Kasumi-1 (cell line): ENCODE results near the gene OR2M7.
"Not testable (repeated sequence)": the region's sequence is repeated elsewhere in the genome, so short reads cannot be mapped to it uniquely, and the experiment has no call there.

Source experiments
- DNase-seq, 2 experiments: peaks; one replicate each; lab custom pipeline; 2025; lab: John Stamatoyannopoulos, UW

Gene OR2M7, protein sequence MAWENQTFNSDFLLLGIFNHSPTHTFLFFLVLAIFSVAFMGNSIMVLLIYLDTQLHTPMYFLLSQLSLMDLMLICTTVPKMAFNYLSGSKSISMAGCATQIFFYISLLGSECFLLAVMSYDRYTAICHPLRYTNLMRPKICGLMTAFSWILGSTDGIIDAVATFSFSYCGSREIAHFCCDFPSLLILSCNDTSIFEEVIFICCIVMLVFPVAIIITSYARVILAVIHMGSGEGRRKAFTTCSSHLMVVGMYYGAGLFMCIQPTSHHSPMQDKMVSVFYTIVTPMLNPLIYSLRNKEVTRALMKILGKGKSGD

DNA sequence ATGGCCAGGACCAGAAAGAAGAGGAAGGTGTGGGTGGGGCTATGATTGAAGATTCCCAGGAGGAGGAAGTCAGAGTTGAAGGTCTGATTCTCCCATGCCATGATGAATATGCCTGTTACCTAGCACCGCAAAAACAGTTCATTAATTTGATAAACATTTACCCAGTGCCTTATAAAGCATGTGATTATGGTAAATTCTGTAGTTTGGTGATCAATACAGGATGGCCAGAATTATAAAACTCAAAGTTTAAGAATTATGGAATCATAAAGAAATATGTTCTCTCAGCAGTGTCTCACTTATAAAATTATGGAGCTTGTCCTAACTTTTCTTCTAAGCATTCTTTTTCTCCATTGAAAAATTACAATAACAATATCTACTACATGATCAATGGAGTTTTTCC is at the start of gene OR2M7:
OR2M7 (minus strand) TSS at position 101 of the 400 bp plus-strand sequence; CDS start at position 101, 0 bp downstream.
- no peak for DNase-seq

DNA sequence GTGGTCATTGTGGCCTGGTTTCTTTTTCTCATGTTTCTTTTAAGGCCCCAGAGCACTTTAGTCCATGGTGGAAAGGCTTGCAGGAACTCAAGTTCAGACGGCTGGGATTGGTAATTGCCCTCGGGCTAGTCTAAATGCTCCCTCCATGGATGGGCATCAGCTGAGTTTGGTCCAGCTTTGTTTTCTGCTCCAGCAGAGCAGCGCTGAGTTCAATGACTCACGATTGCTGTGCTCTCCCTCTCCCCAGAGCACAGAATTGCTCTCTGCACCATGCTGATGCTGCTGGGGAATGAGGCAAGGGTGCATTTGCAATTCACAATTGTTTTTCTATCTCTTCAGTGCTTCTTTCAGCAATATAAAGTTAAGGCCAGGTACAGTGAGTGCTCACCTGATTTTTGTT is 49.4 kb upstream of the OR2M7 start:
- DNase-seq: no peak

DNA sequence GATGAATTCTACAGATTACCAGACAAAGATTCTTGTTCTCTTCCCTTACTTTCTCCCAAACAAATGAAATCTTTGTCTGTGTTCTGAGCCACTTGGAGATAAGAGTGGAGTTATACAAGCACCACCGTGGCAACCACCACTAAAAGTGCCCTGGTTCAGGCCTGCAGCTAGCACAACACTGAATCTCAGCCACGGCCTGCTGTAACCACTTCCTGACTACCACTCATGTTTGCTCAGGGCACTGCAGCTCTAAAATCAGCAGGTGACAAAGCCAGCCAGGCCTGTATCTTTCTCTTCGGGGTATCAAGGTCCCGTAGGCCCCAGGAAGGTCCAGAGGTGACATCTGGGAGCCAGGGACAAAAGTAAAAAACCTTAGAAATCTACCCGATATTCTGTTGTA is 48.0 kb upstream of the OR2M7 start:
- no peak for DNase-seq

DNA sequence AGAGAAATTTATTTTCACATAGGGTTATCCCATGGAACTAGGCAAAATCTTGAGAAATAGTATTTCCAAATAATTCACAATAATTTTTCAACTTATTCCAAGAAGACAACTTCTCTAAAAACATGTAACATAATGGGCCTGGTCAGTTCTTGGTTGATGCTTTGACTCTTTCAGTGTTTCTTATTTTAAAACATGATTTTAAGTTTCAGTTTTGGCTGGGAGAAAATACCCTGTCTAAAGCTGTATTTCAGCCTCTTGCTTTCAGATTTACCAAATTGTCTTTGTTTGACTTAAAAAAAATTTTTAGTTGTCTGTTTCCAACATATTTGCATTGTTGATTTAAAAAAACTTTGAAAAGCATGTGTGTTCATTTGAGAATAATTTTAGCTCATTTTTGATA is 42.2 kb upstream of the OR2M7 start:
- DNase-seq: no peak

DNA sequence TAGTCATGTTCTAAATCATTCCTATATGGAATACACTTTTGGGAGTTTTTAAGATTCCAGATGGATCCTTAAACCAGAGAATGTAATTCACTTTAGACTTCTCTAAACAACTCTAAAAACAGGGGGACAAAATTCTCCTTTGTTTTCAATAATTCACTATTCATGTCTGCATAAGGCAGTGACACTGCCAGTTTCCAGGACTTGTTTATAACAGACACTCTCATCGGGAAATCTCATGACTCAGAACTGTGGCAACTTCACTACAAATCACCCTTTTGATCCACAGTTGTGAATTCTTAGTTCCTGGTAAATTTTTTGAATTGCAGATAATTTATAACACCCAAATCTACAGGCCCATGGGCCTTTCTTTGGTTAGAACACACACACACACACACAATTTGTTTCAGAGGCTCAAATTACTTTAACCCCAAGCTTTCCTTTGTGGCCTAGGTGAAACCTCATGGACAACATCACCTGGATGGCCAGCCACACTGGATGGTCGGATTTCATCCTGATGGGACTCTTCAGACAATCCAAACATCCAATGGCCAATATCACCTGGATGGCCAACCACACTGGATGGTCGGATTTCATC is 36.9 kb upstream of the OR2M7 start, which contains the start of gene OR2T4:
OR2T4 (plus strand) TSS at position 545 of the 595 bp plus-strand sequence; CDS start at position 545, 0 bp downstream.
- DNase-seq: no peak

DNA sequence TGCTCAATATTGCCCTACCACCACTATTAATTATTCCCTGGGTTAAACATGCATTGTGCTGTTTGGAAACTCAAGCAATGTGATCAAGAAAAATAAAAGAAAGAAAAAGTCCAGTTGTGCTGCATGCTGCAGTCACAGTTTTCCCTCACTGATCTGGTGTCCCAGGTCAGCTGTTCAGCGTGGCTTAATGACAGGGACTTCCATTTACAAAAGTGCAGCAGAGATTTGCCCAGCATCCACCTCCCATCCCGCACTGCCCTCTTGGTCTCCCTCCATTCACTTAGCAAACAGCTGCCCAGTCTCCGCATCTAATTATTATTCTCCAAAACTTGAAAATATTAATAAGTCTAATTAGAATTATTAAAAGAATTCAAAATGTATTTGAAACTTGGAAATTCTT is 35.0 kb upstream of the OR2M7 start:
- no peak for DNase-seq

DNA sequence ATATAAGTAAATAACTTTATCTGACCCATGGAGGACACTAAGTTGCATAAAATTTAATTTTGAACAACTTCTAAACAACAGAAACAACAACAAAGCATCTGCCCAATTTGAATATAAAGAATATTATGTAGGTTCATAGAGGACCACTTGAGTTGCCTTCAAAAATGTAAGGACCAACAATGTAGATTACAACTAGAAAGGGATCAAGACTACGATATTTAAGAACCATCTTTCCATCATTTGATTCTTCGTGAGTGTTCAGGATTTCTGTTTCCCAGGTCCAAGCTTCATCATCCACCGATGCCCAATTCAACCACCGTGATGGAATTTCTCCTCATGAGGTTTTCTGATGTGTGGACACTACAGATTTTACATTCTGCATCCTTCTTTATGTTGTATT is 24.1 kb upstream of the OR2M7 start, which contains the start of gene OR14C36:
OR14C36 (plus strand) TSS at position 301 of the 400 bp plus-strand sequence; CDS start at position 301, 0 bp downstream.
- no peak for DNase-seq

DNA sequence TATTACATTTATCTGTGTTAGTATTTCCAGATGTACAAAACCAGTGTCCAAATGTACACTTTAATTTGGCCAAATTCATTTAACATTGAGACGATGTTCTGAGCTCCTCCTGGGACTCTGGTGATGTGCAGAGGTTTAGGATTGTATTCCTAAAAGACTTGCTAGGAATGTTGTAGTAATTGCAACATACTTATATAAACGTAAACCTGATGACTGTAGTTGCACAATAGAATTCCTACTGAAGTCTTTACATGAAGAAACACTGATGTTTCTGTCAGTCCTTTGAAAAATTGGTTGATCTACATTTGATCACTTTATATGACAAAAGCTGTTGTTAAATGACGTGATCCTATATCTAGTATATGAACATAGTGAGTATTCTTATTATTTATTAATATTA is 19.1 kb upstream of the OR2M7 start:
- DNase-seq: no peak

DNA sequence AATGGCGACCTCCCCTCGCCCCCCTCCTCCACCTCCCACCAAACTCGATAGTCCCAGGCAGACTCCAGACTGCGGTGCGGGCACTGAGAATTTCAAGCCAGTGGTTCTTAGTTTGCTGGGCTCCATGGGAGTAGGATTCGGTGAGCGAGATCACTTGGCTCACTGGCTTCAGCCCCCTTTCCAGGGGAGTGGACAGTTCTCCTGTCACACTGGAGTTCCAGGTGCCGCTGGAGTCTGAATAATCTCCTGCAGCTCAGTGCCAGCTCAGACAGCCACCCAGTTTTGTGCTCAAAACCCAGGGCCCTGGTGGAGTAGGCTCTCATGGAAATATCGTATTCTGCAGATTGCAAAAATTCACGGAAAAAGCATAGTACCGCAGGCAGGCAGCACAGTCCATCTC is 7.6 kb downstream of the OR2M7 start:
- DNase-seq: no peak

DNA sequence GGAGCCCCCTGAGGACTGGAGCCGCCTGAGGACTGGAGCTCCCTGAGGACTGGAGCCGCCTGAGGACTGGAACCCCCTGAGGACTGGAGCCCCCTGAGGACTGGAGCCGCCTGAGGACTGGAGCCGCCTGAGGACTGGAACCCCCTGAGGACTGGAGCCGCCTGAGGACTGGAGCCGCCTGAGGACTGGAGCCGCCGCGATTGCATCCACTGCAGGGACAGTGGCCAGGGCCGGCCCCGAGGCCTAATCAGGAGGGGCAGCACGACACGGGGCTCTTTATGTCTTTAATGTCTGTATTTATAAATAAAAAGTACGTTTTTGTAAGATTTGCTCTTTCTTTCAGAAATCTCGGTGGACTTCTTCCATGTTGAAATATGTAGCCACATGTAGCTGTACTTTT is 17.6 kb downstream of the OR2M7 start:
- DNase-seq: not testable (repeated sequence)

DNA sequence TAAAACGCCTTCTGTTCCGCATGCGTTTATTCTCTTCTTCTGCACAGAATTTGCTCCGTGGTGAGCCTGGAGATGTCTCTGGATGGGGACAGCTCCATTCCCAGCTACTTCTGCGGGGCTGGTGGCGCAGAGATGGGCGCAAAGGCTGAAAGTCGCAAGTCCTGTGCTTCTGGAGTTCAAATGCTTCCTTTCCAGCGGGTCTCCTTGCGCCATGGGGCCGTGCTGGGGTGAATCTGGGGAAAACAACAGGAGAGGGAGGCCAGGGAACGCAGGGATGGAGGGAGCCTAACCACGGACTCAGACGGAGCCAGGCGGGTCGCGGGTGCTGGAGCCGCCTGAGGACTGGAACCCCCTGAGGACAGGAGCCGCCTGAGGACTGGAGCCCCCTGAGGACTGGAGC is 18.3 kb downstream of the OR2M7 start:
- no peak for DNase-seq

DNA sequence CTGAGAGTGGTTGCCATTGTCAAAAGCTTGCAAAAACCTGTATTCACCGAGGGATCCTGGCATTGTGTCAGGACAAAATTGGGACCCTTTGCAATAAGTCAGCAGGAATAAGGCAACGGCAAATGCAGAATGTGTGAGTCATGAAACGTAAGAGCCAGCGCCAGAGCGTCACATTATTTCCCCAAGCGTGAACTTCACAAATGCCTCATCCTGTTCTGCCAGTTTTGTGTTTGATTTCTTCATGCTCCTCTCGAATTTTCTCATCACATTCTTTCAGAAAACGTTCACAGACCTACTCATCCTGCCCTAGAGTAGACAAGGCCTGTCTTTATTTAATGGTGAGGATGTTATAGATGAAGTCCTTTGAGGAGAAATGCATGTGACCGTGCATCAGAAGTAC is 18.7 kb downstream of the OR2M7 start:
- not testable (repeated sequence) for DNase-seq

DNA sequence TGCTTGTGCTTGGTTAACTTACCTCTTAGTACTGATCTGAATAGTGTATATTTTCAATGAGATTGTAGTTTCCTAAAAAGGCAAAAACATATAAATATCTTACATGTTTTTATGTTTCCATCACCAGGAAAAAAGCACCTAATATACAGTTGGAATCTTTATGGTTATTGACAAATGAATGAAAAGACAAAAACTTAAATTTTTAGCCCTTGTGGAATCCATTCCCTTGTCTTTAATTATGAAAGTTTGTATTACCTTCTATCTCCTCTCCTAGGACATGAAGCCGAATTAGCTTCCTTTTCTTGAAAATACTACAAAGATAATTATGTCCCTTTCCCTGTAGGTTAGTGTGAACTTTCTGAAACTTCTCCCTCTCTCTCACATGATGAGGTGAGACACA is 21.0 kb downstream of the OR2M7 start, which contains the start of gene OR2T12:
OR2T12 (minus strand) TSS at position 101 of the 400 bp plus-strand sequence. CDS start 7,846 bp downstream, outside the sequence.
- DNase-seq: no peak

DNA sequence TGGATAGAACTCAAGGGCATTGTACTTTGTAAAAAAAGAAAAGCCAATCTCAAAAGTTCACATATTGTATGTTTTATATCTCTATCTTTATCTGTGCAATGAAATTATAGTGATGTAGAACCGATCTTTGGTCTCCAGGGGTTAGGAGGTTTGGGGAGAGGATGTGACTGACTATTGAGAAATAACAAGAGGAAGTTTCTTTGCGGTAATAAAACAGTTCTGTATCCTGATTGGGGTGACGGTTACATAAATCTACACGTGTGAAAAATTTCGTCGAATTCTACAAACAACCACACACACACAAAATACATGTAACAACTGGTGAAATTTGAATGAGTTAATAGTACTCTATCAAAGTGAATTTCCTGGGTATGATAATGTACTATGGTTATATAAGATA is 36.0 kb downstream of the OR2M7 start:
- peak; percentile 77 to 87 for DNase-seq

DNA sequence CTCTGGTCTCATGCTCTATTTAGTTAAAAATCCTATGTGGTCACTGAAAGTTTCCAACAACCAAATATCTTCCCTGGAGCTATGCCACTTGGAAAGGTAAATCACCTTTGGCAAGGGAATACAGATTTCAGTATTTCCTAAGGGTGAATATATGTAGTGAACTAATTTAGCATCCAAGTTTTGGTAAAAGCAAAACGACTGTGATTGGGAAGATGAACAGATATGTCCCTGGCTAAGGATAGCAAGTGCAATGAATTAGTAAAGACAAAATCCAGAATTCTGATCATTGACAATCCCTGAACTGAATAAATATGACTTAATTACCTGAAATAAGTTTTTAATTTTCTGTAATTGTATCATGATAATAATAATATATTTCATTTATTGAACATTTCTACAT is 46.5 kb downstream of the OR2M7 start, which contains the start of gene OR2T33:
OR2T33 (minus strand) TSS at position 101 of the 400 bp plus-strand sequence. CDS start 4,162 bp downstream, outside the sequence.
- DNase-seq: no peak
